ENCODE results near the gene GSDMA. TPM values are rescaled to one million over a fixed set of nuclear protein-coding genes. Genes with fewer than 3 reads are reported as not detected.
"Not testable (repeated sequence)": the region's sequence is repeated elsewhere in the genome, so short reads cannot be mapped to it uniquely, and the experiment has no call there.

Gene GSDMA
- total RNA-seq, 4 donors from 2014 or later = 26.7 to 156 (median 105) TPM

GRCh38 chr17:39996800-39997199 is 34.0 kb downstream of the GSDMA start:
- no peak for DNase-seq (ENCODE audit: low spot score in 2 of 2)
- H3K9me3 ChIP-seq = no peaks in the 10 kb centered on the region
- no peak overlapping the region for H3K4me3 ChIP-seq
- peaks cover 7% of the 10 kb centered on the region for H3K4me1 ChIP-seq
- TF ChIP-seq POLR2A (IDR thresholded peaks at IDR 0.05) (no peak), POLR2AphosphoS5 (IDR thresholded peaks at IDR 0.05) (no peak), CTCF (IDR thresholded peaks at IDR 0.05) (no peak), EP300 (IDR thresholded peaks at IDR 0.05) (no peak)
- no peaks in the 10 kb centered on the region for H3K27me3 ChIP-seq
- H3K27ac ChIP-seq = no peak overlapping the region
- H3K36me3 ChIP-seq = peaks cover 66% of the 10 kb centered on the region
- 43% methylated on average over 6 of the region's 6 CpGs for WGBS

- no peak overlapping the region for H3K27ac ChIP-seq
- WGBS = 75% methylated on average over 4 of the region's 4 CpGs
Observed at GRCh38 chr17:39997543-39997942, 34.7 kb downstream of the GSDMA start.

GRCh38 chr17:39999067-39999466 is 36.3 kb downstream of the GSDMA start:
- Histone ChIP-seq H3K4me3 (no peak overlapping the region), H3K4me1 (peaks cover 7% of the 10 kb centered on the region), H3K9me3 (no peaks in the 10 kb centered on the region), H3K36me3 (peaks cover 44% of the 10 kb centered on the region), H3K27ac (no peak overlapping the region), H3K27me3 (no peaks in the 10 kb centered on the region)
- no peak for DNase-seq (ENCODE audit: low spot score in 2 of 2)
- TF ChIP-seq POLR2A (IDR thresholded peaks at IDR 0.05) (no peak), CTCF (IDR thresholded peaks at IDR 0.05) (no peak), EP300 (IDR thresholded peaks at IDR 0.05) (no peak), POLR2AphosphoS5 (IDR thresholded peaks at IDR 0.05) (no peak)
- 84% methylated on average over 4 of the region's 4 CpGs for WGBS

More at GRCh38 chr17:39997543-39997942, 34.7 kb downstream of the GSDMA start:
- Histone ChIP-seq H3K4me1 (peaks cover 7% of the 10 kb centered on the region), H3K9me3 (no peaks in the 10 kb centered on the region), H3K27me3 (no peaks in the 10 kb centered on the region), H3K4me3 (no peak overlapping the region), H3K36me3 (peaks cover 59% of the 10 kb centered on the region)
- TF ChIP-seq CTCF (IDR thresholded peaks at IDR 0.05) (no peak), POLR2AphosphoS5 (IDR thresholded peaks at IDR 0.05) (no peak), POLR2A (IDR thresholded peaks at IDR 0.05) (no peak), EP300 (IDR thresholded peaks at IDR 0.05) (no peak)
- DNase-seq (ENCODE audit: low spot score in 2 of 2) = no peak

GRCh38 chr17:40000161-40000560 is 37.4 kb downstream of the GSDMA start:
- H3K4me3 ChIP-seq = no peak overlapping the region
- no peak for DNase-seq (ENCODE audit: low spot score in 2 of 2)
- H3K9me3 ChIP-seq = no peaks in the 10 kb centered on the region
- peaks cover 33% of the 10 kb centered on the region for H3K36me3 ChIP-seq
- 90% methylated on average over 7 of the region's 7 CpGs for WGBS
- no peak for TF ChIP-seq POLR2A (IDR thresholded peaks at IDR 0.05)
- TF ChIP-seq EP300 (IDR thresholded peaks at IDR 0.05) = no peak
- TF ChIP-seq POLR2AphosphoS5 (IDR thresholded peaks at IDR 0.05) = no peak
- TF ChIP-seq CTCF (IDR thresholded peaks at IDR 0.05) = no peak
- no peaks in the 10 kb centered on the region for H3K27me3 ChIP-seq
- H3K27ac ChIP-seq = no peak overlapping the region
- H3K4me1 ChIP-seq = peaks cover 1% of the 10 kb centered on the region

GRCh38 chr17:40001335-40001734 is 38.5 kb downstream of the GSDMA start:
- not testable (repeated sequence) for H3K4me3 ChIP-seq; H3K4me1 ChIP-seq; H3K27ac ChIP-seq; H3K9me3 ChIP-seq; DNase-seq (ENCODE audit: low spot score in 2 of 2); H3K27me3 ChIP-seq
- 92% methylated on average over 8 of the region's 8 CpGs for WGBS
- H3K36me3 ChIP-seq = peaks cover 21% of the 10 kb centered on the region

GRCh38 chr17:40004072-40004471 is 41.3 kb downstream of the GSDMA start:
- Histone ChIP-seq H3K27me3 (no peaks in the 10 kb centered on the region), H3K4me1 (no peaks in the 10 kb centered on the region), H3K27ac (no peak overlapping the region), H3K36me3 (no peaks in the 10 kb centered on the region), H3K4me3 (no peak overlapping the region), H3K9me3 (no peaks in the 10 kb centered on the region)
- 95% methylated on average over 9 of the region's 9 CpGs for WGBS
- TF ChIP-seq EP300 (IDR thresholded peaks at IDR 0.05) (no peak), POLR2A (IDR thresholded peaks at IDR 0.05) (no peak), CTCF (IDR thresholded peaks at IDR 0.05) (no peak), POLR2AphosphoS5 (IDR thresholded peaks at IDR 0.05) (no peak)
- DNase-seq (ENCODE audit: low spot score in 2 of 2) = no peak

All from suprapubic skin (tissue), 4 donors.